Endothelial cell of umbilical vein (primary cell): ENCODE results near the gene KCNMB2. TPM values are rescaled to one million over a fixed set of nuclear protein-coding genes. Genes with fewer than 3 reads are reported as not detected.

Experiments
- BruUV-seq: library from RNA; stranded (reverse); fragments of 400-500 nt; replicated peaks from 2 replicates; lab custom pipeline; 2021; lab: Mats Ljungman, UMichigan
- CTCF ChIA-PET: fragments of 300-600, 350-600 bp; sonication (Branson Sonifier 250); formaldehyde crosslinking; loops from one replicate; lab custom pipeline; 2021; ENCODE audit warnings: antibody characterized with exemption, inconsistent platforms; lab: Charles Lee
- POLR2A ChIA-PET: fragments of 300-600, 350-600 bp; sonication (Branson Sonifier 250); formaldehyde crosslinking; loops from one replicate; lab custom pipeline; 2021; ENCODE audit warnings: antibody characterized with exemption, inconsistent platforms; lab: Charles Lee
- DNase-seq: peaks from one replicate; pipeline ENCODE4 v3.0.0-alpha.2; 2011; ENCODE audit warnings: low read depth, low spot score
- FAIRE-seq: peaks from 2 replicates; lab custom pipeline; 2011; peaks lifted over from hg19 to GRCh38; lab: Jason Lieb, UNC
- H2AFZ ChIP-seq: 2 replicates; pipeline ENCODE4 v1.6.0; 2012; ENCODE audit warnings: low read depth, low read length, control low read depth, inconsistent platforms
- H3K27ac ChIP-seq: 2 replicates; pipeline ENCODE4 v1.5.1; 2011; ENCODE audit warnings: low read depth, mild to moderate bottlenecking, control low read depth, low read length, moderate library complexity; ENCODE audit not compliant: insufficient read depth
- H3K27me3 ChIP-seq, 2 experiments: 2 replicates each; pipeline versions ENCODE4 v1.6.0 to v1.6.1; 2011; ENCODE audit warnings: low read length in 2 of 2, mixed read lengths in 1 of 2; ENCODE audit not compliant: control insufficient read depth in 2 of 2, insufficient read depth in 2 of 2
- H3K36me3 ChIP-seq, 2 experiments: 2 replicates in 1 of 2; 3 replicates in 1 of 2; pipeline ENCODE4 v1.5.1; 2011; ENCODE audit warnings: low read length in 2 of 2, mild to moderate bottlenecking in 1 of 2, moderate library complexity in 1 of 2; ENCODE audit not compliant: control insufficient read depth in 2 of 2, insufficient read depth in 2 of 2; ENCODE audit errors: extremely low read depth in 1 of 2
- H3K4me1 ChIP-seq: 3 replicates; pipeline ENCODE4 v1.5.1; 2011; ENCODE audit warnings: mild to moderate bottlenecking, low read length; ENCODE audit not compliant: control insufficient read depth, insufficient read depth; ENCODE audit errors: extremely low read depth
- H3K4me2 ChIP-seq: 2 replicates; pipeline ENCODE4 v1.6.1; 2011; ENCODE audit warnings: low read length, control low read depth, mixed read lengths; ENCODE audit not compliant: insufficient read depth
- H3K4me3 ChIP-seq, 3 experiments: fragments of 200-600 bp in 1 of 3; sonication (generic), shearing (Covaris generic) in 1 of 3; replicated peaks in 1 of 3; 2 replicates each; pipeline ENCODE4 v1.5.1; 2011 to 2016; ENCODE audit warnings: control low read depth in 3 of 3, low read length in 3 of 3, mild to moderate bottlenecking in 2 of 3, inconsistent platforms in 1 of 3, low read depth in 1 of 3, moderate library complexity in 1 of 3; ENCODE audit not compliant: insufficient read depth in 1 of 3
- H3K79me2 ChIP-seq: 2 replicates; pipeline ENCODE4 v1.6.0; 2012; ENCODE audit warnings: low read length, inconsistent platforms; ENCODE audit not compliant: control insufficient read depth, insufficient read depth
- H3K9ac ChIP-seq: replicated peaks from 2 replicates; pipeline ENCODE3; 2011; ENCODE audit warnings: low read length, control low read depth; ENCODE audit not compliant: insufficient read depth; ENCODE audit errors: extremely low read depth
- H3K9me1 ChIP-seq: replicated peaks from 3 replicates; pipeline ENCODE4 v1.6.0; 2011; ENCODE audit warnings: mild to moderate bottlenecking, low read length; ENCODE audit not compliant: control insufficient read depth, insufficient read depth; ENCODE audit errors: extremely low read depth
- H3K9me3 ChIP-seq: replicated peaks from 2 replicates; pipeline ENCODE4 v1.5.1; 2012; ENCODE audit warnings: low read length, inconsistent platforms; ENCODE audit not compliant: control insufficient read depth, insufficient read depth
- H4K20me1 ChIP-seq: replicated peaks from 2 replicates; pipeline ENCODE3; 2011; ENCODE audit warnings: mild to moderate bottlenecking, low read length; ENCODE audit not compliant: control insufficient read depth, insufficient read depth; ENCODE audit errors: extremely low read depth
- CTCF ChIP-seq, 2 donors: IDR thresholded peaks; 1 replicate in 1 of 2; 2 replicates in 1 of 2; pipeline ENCODE4 v1.5.1; 2011; ENCODE audit warnings: low read length in 2 of 2, mild to moderate bottlenecking in 2 of 2, moderate library complexity in 2 of 2, control low read depth in 1 of 2, inconsistent platforms in 1 of 2, low read depth in 1 of 2; ENCODE audit not compliant: insufficient read depth in 1 of 2; ENCODE audit errors: extremely low read depth in 1 of 2
- EZH2 ChIP-seq: IDR thresholded peaks from 2 replicates; pipeline ENCODE4 v1.6.1; 2012; ENCODE audit warnings: borderline replicate concordance, low read depth, mild to moderate bottlenecking, moderate library complexity, low read length, inconsistent platforms; ENCODE audit not compliant: severe bottlenecking
- FOS ChIP-seq: IDR thresholded peaks from 2 replicates; pipeline ENCODE4 v1.6.1; 2011; ENCODE audit warnings: mild to moderate bottlenecking, low read length, moderate library complexity, borderline replicate concordance; ENCODE audit not compliant: insufficient read depth
- JUN ChIP-seq: IDR thresholded peaks from 2 replicates; pipeline ENCODE4 v1.6.1; 2011; ENCODE audit warnings: borderline replicate concordance, low read depth; ENCODE audit not compliant: insufficient read length, insufficient read depth
- MAX ChIP-seq: IDR thresholded peaks from 2 replicates; pipeline ENCODE4 v1.6.1; 2011; ENCODE audit not compliant: insufficient read depth, insufficient read length
- MYC ChIP-seq: IDR thresholded peaks from one replicate; pipeline ENCODE4 v1.6.1; 2011; ENCODE audit warnings: mild to moderate bottlenecking, low read depth, low read length
- POLR2A ChIP-seq: IDR thresholded peaks from 2 replicates; pipeline ENCODE4 v1.6.1; 2012; ENCODE audit warnings: low read depth, mild to moderate bottlenecking, control low read depth, low read length
- POLR2AphosphoS5 ChIP-seq: IDR thresholded peaks from 2 replicates; pipeline ENCODE4 v1.6.1; 2012; ENCODE audit warnings: low read depth, mild to moderate bottlenecking, control low read depth, low read length, moderate library complexity; ENCODE audit not compliant: insufficient read depth
- dilution Hi-C: fragments of 300-500 bp; cut with MboI; formaldehyde crosslinking; loops from one replicate; pipeline ENCODE4 v1.15.0; 2019; ENCODE audit warnings: low sequenced_read_pairs; ENCODE audit not compliant: extremely low pct_ligation_motif_present
- intact Hi-C: fragments of 100-400 bp; cut with micrococcal nuclease; formaldehyde crosslinking; loops from one replicate; pipeline ENCODE4 v1.10.0; 2022
- polyA plus RNA-seq, 4 experiments: library from polyadenylated mRNA; depleted of rRNA in 3 of 4; stranded (reverse) in 3 of 4; unstranded in 1 of 4; fragments of >200 nt; gene quantifications; 2 replicates each; pipeline versions ENCODE4 v1.2.1 to v1.2.3, GENCODE V29; 2011 to 2012; ENCODE audit warnings: missing spikeins in 1 of 4
- total RNA-seq: library from RNA; stranded (reverse); gene quantifications from 2 replicates; pipeline ENCODE4 v1.2.3, GENCODE V29; 2021

The KCNMB2 gene
- total and polyA plus RNA-seq, 2 donors (not counting 3 experiments of a cell fraction or from before 2014, with no cell fraction given), result not detected

- FAIRE-seq, result peak; percentile 35
- no TSS peak for BruUV-seq
- POLR2A ChIA-PET, result no interaction called here
Measured at GRCh38 chr3:178519701-178520100, 16.5 kb upstream of the KCNMB2 start.

GRCh38 chr3:178520451-178520850 lies 15.8 kb upstream of the KCNMB2 start:
- CTCF ChIA-PET, result no interaction called here
- intact Hi-C loops, result no loop called here

More at GRCh38 chr3:178519701-178520100, 16.5 kb upstream of the KCNMB2 start:
- no peaks in the 10 kb centered on the region for H3K27me3 ChIP-seq
- H3K9me1 ChIP-seq, result no peaks in the 10 kb centered on the region
- TF ChIP-seq FOS (no peak), CTCF (IDR thresholded peaks at IDR 0.05; ENCODE audit: extremely low read depth in 1 of 2, insufficient read depth in 1 of 2, low read depth in 1 of 2, low read length in 2 of 2) (no peak), EZH2 (no peak)
- CTCF ChIA-PET, result interaction anchor here (1.1 kb wide), 2 partner anchors 13 to 29 kb away, joined by 3 read pairs; no protein-coding TSS in a partner anchor
- dilution Hi-C loops (no loop called here), intact Hi-C loops (no loop called here)
- no peaks in the 10 kb centered on the region for H3K9me3 ChIP-seq
- H3K4me3 ChIP-seq, result no peak overlapping the region
- DNase-seq, result no peak
- H3K9ac ChIP-seq, result no peak overlapping the region
- H3K79me2 ChIP-seq, result no peaks in the 10 kb centered on the region
- H3K27ac ChIP-seq, result no peak overlapping the region
- H3K4me1 ChIP-seq, result peaks cover 5% of the 10 kb centered on the region
- no peak overlapping the region for H3K4me2 ChIP-seq
- H2AFZ ChIP-seq, result no peak overlapping the region
- no peaks in the 10 kb centered on the region for H4K20me1 ChIP-seq
- no peaks in the 10 kb centered on the region for H3K36me3 ChIP-seq

More at GRCh38 chr3:178520451-178520850, 15.8 kb upstream of the KCNMB2 start:
- TF ChIP-seq FOS, result no peak
- TF ChIP-seq CTCF (IDR thresholded peaks at IDR 0.05; ENCODE audit: extremely low read depth in 1 of 2, insufficient read depth in 1 of 2, low read depth in 1 of 2, low read length in 2 of 2), result no peak
- no peak for TF ChIP-seq POLR2A
- no peak for TF ChIP-seq MAX
- no peak for TF ChIP-seq MYC
- TF ChIP-seq POLR2AphosphoS5, result no peak
- no peak for TF ChIP-seq JUN
- BruUV-seq, result no TSS peak
- Histone ChIP-seq H3K9ac (no peak overlapping the region), H3K36me3 (no peaks in the 10 kb centered on the region), H3K9me1 (no peaks in the 10 kb centered on the region), H4K20me1 (no peaks in the 10 kb centered on the region), H2AFZ (no peak overlapping the region), H3K4me1 (peaks cover 5% of the 10 kb centered on the region), H3K27ac (no peak overlapping the region), H3K4me2 (peak overlapping the region; percentile 1), H3K4me3 (no peak overlapping the region), H3K79me2 (no peaks in the 10 kb centered on the region), H3K9me3 (no peaks in the 10 kb centered on the region), H3K27me3 (no peaks in the 10 kb centered on the region)
- peak; percentile 29 for DNase-seq
- FAIRE-seq, result no peak
- dilution Hi-C loops, result no loop called here
- POLR2A ChIA-PET, result no interaction called here
